HG03108 (cell line): ENCODE measurements around the gene STRBP.

Source experiments
- ATAC-seq: cut with Tn5 transposase; IDR thresholded peaks from one replicate; pipeline ENCODE4 v1.9.1; 2021; ENCODE audit warnings: moderate library complexity; ENCODE audit not compliant: unreplicated experiment

STRBP gene

GRCh38 chr9:123073441-123073840 is 194.9 kb downstream of the STRBP start:
- ATAC-seq, result no peak

- no peak for ATAC-seq
Observed at GRCh38 chr9:123072407-123072995, 195.9 kb downstream of the STRBP start.
